Measurements from ENCODE around the gene LRMDA.

Gene LRMDA

GRCh38 chr10:76394707-76395042 is 963.3 kb downstream of the LRMDA start:
- Histone ChIP-seq H3K4me3 (ENCODE audit: low read depth, low read length) (no peak overlapping the region), H3K27ac (ENCODE audit: low read depth, low read length) (no peak overlapping the region), H2AFZ (ENCODE audit: low read length, unreplicated experiment) (no peak overlapping the region)

GRCh38 chr10:76395251-76395650 is 963.8 kb downstream of the LRMDA start:
- H3K27ac ChIP-seq (ENCODE audit: low read depth, low read length), result no peak overlapping the region

More at GRCh38 chr10:76394707-76395042, 963.3 kb downstream of the LRMDA start:
- Histone ChIP-seq H3K79me2 (ENCODE audit: control insufficient read depth, insufficient read depth, low read length, unreplicated experiment) (no peaks in the 10 kb centered on the region), H3K36me3 (ENCODE audit: insufficient read depth, low read length) (no peaks in the 10 kb centered on the region), H3K4me1 (ENCODE audit: control insufficient read depth, insufficient read depth, low read length, unreplicated experiment) (peaks cover 21% of the 10 kb centered on the region), H3K27me3 (ENCODE audit: insufficient read depth, low read length) (no peaks in the 10 kb centered on the region)

GRCh38 chr10:76396134-76396533 is 964.7 kb downstream of the LRMDA start:
- H3K27ac ChIP-seq (ENCODE audit: low read depth, low read length), result no peak overlapping the region
- H3K79me2 ChIP-seq (ENCODE audit: control insufficient read depth, insufficient read depth, low read length, unreplicated experiment), result no peaks in the 10 kb centered on the region

More at GRCh38 chr10:76395251-76395650, 963.8 kb downstream of the LRMDA start:
- H3K4me1 ChIP-seq (ENCODE audit: control insufficient read depth, insufficient read depth, low read length, unreplicated experiment), result peaks cover 21% of the 10 kb centered on the region
- H2AFZ ChIP-seq (ENCODE audit: low read length, unreplicated experiment), result no peak overlapping the region
- H3K79me2 ChIP-seq (ENCODE audit: control insufficient read depth, insufficient read depth, low read length, unreplicated experiment), result no peaks in the 10 kb centered on the region
- no peaks in the 10 kb centered on the region for H3K27me3 ChIP-seq (ENCODE audit: insufficient read depth, low read length)
- H3K4me3 ChIP-seq (ENCODE audit: low read depth, low read length), result no peak overlapping the region
- H3K36me3 ChIP-seq (ENCODE audit: insufficient read depth, low read length), result no peaks in the 10 kb centered on the region

GRCh38 chr10:76397181-76398042 is 966.0 kb downstream of the LRMDA start:
- no peaks in the 10 kb centered on the region for H3K27me3 ChIP-seq (ENCODE audit: insufficient read depth, low read length)
- peak overlapping the region; percentile 60 for H3K27ac ChIP-seq (ENCODE audit: low read depth, low read length)

More at GRCh38 chr10:76396134-76396533, 964.7 kb downstream of the LRMDA start:
- H3K4me3 ChIP-seq (ENCODE audit: low read depth, low read length), result no peak overlapping the region
- H2AFZ ChIP-seq (ENCODE audit: low read length, unreplicated experiment), result no peak overlapping the region
- no peaks in the 10 kb centered on the region for H3K36me3 ChIP-seq (ENCODE audit: insufficient read depth, low read length)
- peaks cover 21% of the 10 kb centered on the region for H3K4me1 ChIP-seq (ENCODE audit: control insufficient read depth, insufficient read depth, low read length, unreplicated experiment)
- H3K27me3 ChIP-seq (ENCODE audit: insufficient read depth, low read length), result no peaks in the 10 kb centered on the region

DNA sequence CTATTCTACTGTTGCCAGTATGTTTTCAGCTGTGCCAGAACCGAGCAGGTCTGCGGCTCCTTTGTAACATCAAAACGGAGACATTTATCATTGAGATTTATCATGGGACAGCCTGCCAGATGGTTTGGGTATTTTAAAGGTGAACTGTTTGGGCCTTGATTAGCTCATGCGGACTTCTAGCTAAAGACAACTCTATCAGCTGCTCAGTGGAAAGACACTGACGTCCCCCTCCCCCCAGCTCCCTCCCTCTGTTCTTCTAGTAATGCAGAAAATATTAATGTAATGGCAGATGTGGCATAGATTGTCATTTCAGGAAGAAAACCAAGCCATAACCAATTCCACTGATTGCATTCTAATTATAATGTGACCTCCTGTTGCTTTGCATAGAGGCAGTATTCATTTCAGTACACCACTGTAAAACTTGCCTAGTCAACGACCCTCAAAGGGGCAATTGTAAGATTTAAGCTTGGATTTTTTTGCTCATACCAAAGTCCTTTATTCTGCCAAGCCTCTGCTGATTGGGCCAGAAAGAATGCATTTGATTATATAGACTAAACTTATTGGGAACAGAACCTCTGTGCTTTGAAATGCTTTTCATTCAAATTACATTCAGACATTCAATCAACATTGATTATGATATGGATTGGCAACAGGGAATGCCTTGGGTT is 966.8 kb downstream of the LRMDA start:
- H2AFZ ChIP-seq (ENCODE audit: low read length, unreplicated experiment), result no peak overlapping the region
- H3K4me3 ChIP-seq (ENCODE audit: low read depth, low read length), result no peak overlapping the region
- no peaks in the 10 kb centered on the region for H3K79me2 ChIP-seq (ENCODE audit: control insufficient read depth, insufficient read depth, low read length, unreplicated experiment)
- H3K27me3 ChIP-seq (ENCODE audit: insufficient read depth, low read length), result no peaks in the 10 kb centered on the region
- H3K27ac ChIP-seq (ENCODE audit: low read depth, low read length), result no peak overlapping the region
- H3K36me3 ChIP-seq (ENCODE audit: insufficient read depth, low read length), result no peaks in the 10 kb centered on the region
- H3K4me1 ChIP-seq (ENCODE audit: control insufficient read depth, insufficient read depth, low read length, unreplicated experiment), result peaks cover 21% of the 10 kb centered on the region

More at GRCh38 chr10:76397181-76398042, 966.0 kb downstream of the LRMDA start:
- Histone ChIP-seq H3K36me3 (ENCODE audit: insufficient read depth, low read length) (no peaks in the 10 kb centered on the region), H3K4me1 (ENCODE audit: control insufficient read depth, insufficient read depth, low read length, unreplicated experiment) (peaks cover 21% of the 10 kb centered on the region), H3K79me2 (ENCODE audit: control insufficient read depth, insufficient read depth, low read length, unreplicated experiment) (no peaks in the 10 kb centered on the region), H2AFZ (ENCODE audit: low read length, unreplicated experiment) (peak overlapping the region; percentile 61), H3K4me3 (ENCODE audit: low read depth, low read length) (no peak overlapping the region; the same call in 1 of the 2 replicates)

DNA sequence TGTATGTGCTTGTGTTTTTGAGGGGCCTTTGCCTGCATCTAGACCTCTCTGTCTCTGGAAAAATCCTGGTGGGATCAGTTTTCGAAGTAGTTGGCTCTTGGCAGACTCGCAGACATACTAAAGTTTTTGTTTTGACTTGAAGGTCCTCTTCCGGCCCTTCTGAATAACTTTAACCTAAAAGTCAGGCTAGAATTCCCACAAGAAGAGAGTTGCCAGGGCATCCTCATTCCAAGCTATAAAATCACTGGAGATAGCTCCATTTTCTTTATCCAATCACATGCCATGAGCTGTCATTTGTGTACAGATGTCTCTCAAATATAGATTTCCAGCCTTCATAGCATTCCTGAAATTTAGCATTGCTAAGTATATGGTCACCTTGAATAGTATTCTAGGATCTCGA is 967.8 kb downstream of the LRMDA start:
- H3K4me3 ChIP-seq (ENCODE audit: low read depth, low read length), result no peak overlapping the region
- H3K4me1 ChIP-seq (ENCODE audit: control insufficient read depth, insufficient read depth, low read length, unreplicated experiment), result peaks cover 26% of the 10 kb centered on the region
- no peaks in the 10 kb centered on the region for H3K79me2 ChIP-seq (ENCODE audit: control insufficient read depth, insufficient read depth, low read length, unreplicated experiment)
- no peak overlapping the region for H2AFZ ChIP-seq (ENCODE audit: low read length, unreplicated experiment)
- no peak overlapping the region for H3K27ac ChIP-seq (ENCODE audit: low read depth, low read length)
- no peaks in the 10 kb centered on the region for H3K27me3 ChIP-seq (ENCODE audit: insufficient read depth, low read length)
- no peaks in the 10 kb centered on the region for H3K36me3 ChIP-seq (ENCODE audit: insufficient read depth, low read length)

- H3K36me3 ChIP-seq (ENCODE audit: insufficient read depth, low read length), result no peaks in the 10 kb centered on the region
- no peak overlapping the region for H2AFZ ChIP-seq (ENCODE audit: low read length, unreplicated experiment)
- H3K4me3 ChIP-seq (ENCODE audit: low read depth, low read length), result no peak overlapping the region
- H3K4me1 ChIP-seq (ENCODE audit: control insufficient read depth, insufficient read depth, low read length, unreplicated experiment), result peaks cover 23% of the 10 kb centered on the region
- no peaks in the 10 kb centered on the region for H3K27me3 ChIP-seq (ENCODE audit: insufficient read depth, low read length)
- no peaks in the 10 kb centered on the region for H3K79me2 ChIP-seq (ENCODE audit: control insufficient read depth, insufficient read depth, low read length, unreplicated experiment)
- no peak overlapping the region for H3K27ac ChIP-seq (ENCODE audit: low read depth, low read length)
Measured at GRCh38 chr10:76401006-76401405, 969.6 kb downstream of the LRMDA start.

GRCh38 chr10:76403912-76404311 is 972.5 kb downstream of the LRMDA start:
- H3K4me3 ChIP-seq (ENCODE audit: low read depth, low read length), result no peak overlapping the region

DNA sequence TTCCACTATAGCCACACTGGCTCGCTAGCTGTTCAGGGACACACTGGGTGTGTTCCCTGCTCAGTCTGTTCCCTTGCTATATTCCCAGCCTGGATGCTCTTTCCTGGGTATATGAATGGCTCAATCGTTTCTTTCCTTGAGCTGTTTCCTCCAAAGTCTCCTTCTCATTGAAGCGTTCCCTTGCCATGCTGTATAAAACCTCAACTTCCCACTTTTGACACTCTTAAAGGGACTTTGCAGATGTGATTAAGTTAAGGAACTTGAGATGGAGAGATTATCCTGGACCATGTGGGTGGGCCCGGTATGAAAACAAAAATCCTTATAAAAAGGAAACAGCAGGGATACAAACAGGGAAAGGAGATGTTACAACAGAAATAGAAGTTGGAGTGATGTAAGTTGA is 973.1 kb downstream of the LRMDA start:
- Histone ChIP-seq H3K79me2 (ENCODE audit: control insufficient read depth, insufficient read depth, low read length, unreplicated experiment) (no peaks in the 10 kb centered on the region), H3K27me3 (ENCODE audit: insufficient read depth, low read length) (no peaks in the 10 kb centered on the region), H3K27ac (ENCODE audit: low read depth, low read length) (no peak overlapping the region), H3K4me1 (ENCODE audit: control insufficient read depth, insufficient read depth, low read length, unreplicated experiment) (peaks cover 9% of the 10 kb centered on the region), H3K36me3 (ENCODE audit: insufficient read depth, low read length) (no peaks in the 10 kb centered on the region), H3K4me3 (ENCODE audit: low read depth, low read length) (no peak overlapping the region), H2AFZ (ENCODE audit: low read length, unreplicated experiment) (peak overlapping the region; percentile 36)

More at GRCh38 chr10:76403912-76404311, 972.5 kb downstream of the LRMDA start:
- no peaks in the 10 kb centered on the region for H3K36me3 ChIP-seq (ENCODE audit: insufficient read depth, low read length)
- H3K79me2 ChIP-seq (ENCODE audit: control insufficient read depth, insufficient read depth, low read length, unreplicated experiment), result no peaks in the 10 kb centered on the region
- H3K27ac ChIP-seq (ENCODE audit: low read depth, low read length), result no peak overlapping the region
- H2AFZ ChIP-seq (ENCODE audit: low read length, unreplicated experiment), result no peak overlapping the region
- H3K27me3 ChIP-seq (ENCODE audit: insufficient read depth, low read length), result no peaks in the 10 kb centered on the region
- peaks cover 9% of the 10 kb centered on the region for H3K4me1 ChIP-seq (ENCODE audit: control insufficient read depth, insufficient read depth, low read length, unreplicated experiment)

GRCh38 chr10:76405922-76406321 is 974.5 kb downstream of the LRMDA start:
- no peaks in the 10 kb centered on the region for H3K79me2 ChIP-seq (ENCODE audit: control insufficient read depth, insufficient read depth, low read length, unreplicated experiment)
- H3K4me1 ChIP-seq (ENCODE audit: control insufficient read depth, insufficient read depth, low read length, unreplicated experiment), result peaks cover 9% of the 10 kb centered on the region
- H3K27me3 ChIP-seq (ENCODE audit: insufficient read depth, low read length), result no peaks in the 10 kb centered on the region
- no peak overlapping the region for H3K27ac ChIP-seq (ENCODE audit: low read depth, low read length)
- no peak overlapping the region for H2AFZ ChIP-seq (ENCODE audit: low read length, unreplicated experiment)
- no peak overlapping the region for H3K4me3 ChIP-seq (ENCODE audit: low read depth, low read length)
- no peaks in the 10 kb centered on the region for H3K36me3 ChIP-seq (ENCODE audit: insufficient read depth, low read length)

All from ACC112 (cell line).